Effector memory CD8-positive, alpha-beta T cell (primary cell): Measurements from ENCODE around the gene N4BP2L2.

Experiments
- ATAC-seq: fragments of 150-1000 bp; cut with Tn5 transposase; replicated peaks from 2 replicates; pipeline ENCODE4 v1.10.0; 2021; ENCODE audit warnings: mild to moderate bottlenecking, moderate library complexity
- DNase-seq, 3 experiments: peaks; one replicate each; pipeline ENCODE4 v3.0.0; 2021
- H3K27ac Mint-ChIP-seq, 2 donors: one replicate each; pipeline ENCODE4 v1.8.0; 2022; ENCODE audit warnings: mild to moderate bottlenecking in 2 of 2, mixed read lengths in 2 of 2, moderate library complexity in 2 of 2
- H3K27me3 Mint-ChIP-seq, 2 donors: one replicate each; pipeline ENCODE4 v1.8.0; 2022; ENCODE audit warnings: mixed read lengths in 2 of 2
- H3K36me3 Mint-ChIP-seq: one replicate; pipeline ENCODE4 v1.8.0; 2022; ENCODE audit warnings: mild to moderate bottlenecking, moderate library complexity, mixed read lengths; ENCODE audit not compliant: insufficient read depth
- H3K4me1 Mint-ChIP-seq, 2 donors: one replicate each; pipeline ENCODE4 v1.8.0; 2022; ENCODE audit warnings: low read depth in 2 of 2, mixed read lengths in 2 of 2
- H3K4me3 Mint-ChIP-seq, 2 donors: one replicate each; pipeline ENCODE4 v1.8.0; 2022; ENCODE audit warnings: mild to moderate bottlenecking in 2 of 2, mixed read lengths in 2 of 2, moderate library complexity in 2 of 2
- H3K9me3 Mint-ChIP-seq, 2 donors: one replicate each; pipeline ENCODE4 v1.8.0; 2022; ENCODE audit warnings: mixed read lengths in 2 of 2

N4BP2L2 gene

DNA sequence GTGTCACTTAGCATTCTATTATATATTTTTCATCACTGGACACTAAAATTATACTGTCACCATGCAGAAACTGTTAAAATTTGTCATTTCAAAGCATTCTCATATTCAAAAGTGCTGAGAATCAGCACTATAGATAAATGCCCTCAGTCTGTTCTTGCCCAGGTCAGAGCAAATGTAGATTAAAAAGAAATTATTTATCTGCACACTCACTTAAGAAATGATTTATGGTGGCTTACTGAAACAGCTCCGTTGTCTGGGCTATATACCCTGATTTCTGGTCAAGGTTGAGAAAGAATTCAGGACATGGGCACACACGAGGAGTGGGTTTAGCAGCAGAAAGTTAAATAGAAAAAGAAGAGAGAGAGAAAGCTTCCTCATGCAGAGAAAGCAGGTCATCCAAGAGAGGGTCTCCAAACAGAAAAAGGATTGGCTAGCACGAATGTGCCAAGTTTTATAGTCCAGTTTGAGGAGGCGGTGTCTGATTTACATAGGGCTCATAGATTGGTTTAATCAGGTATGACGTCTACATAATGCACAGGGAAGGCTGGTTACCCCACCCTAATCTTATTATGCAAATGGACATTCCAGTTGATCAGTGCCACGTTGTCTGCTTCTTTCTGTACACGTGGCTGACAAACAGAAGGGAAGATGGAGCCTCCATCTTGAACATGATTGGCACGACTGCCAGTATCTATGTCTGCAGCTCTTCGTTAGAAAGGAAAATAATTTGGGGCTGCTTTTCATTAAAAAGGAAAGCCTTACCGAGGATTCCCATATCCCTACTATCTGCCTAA lies 63.4 kb downstream of the N4BP2L2 start:
- Mint-ChIP-seq H3K27ac (no peak overlapping the region), H3K9me3 (no peaks in the 10 kb centered on the region), H3K4me3 (no peak overlapping the region), H3K36me3 (peaks cover 2% of the 10 kb centered on the region), H3K4me1 (peaks cover 0 to 4% of the 10 kb centered on the region in 2 donors), H3K27me3 (no peaks in the 10 kb centered on the region)
- no peak for ATAC-seq
- DNase-seq = no peak

DNA sequence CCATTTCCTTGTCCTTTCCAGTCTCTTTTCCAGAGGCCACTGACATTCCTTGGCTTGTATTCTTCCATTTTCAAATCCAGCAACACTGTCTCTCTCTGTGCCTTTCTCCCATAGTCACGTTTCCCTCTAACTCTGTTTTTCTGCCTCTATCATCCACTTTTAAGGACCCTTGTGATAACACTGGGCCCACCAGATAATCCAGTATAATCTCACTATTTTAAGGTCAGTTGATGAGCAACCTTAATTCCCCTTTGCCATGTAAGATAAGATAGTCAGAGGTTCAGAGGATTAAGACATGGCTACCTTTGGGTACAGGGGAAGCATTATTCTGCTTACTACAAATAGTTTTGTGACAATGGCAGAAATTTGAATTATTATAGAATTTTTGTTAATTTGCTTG lies 64.9 kb downstream of the N4BP2L2 start:
- H3K36me3 Mint-ChIP-seq = no peaks in the 10 kb centered on the region
- ATAC-seq = no peak
- H3K9me3 Mint-ChIP-seq = no peaks in the 10 kb centered on the region

DNA sequence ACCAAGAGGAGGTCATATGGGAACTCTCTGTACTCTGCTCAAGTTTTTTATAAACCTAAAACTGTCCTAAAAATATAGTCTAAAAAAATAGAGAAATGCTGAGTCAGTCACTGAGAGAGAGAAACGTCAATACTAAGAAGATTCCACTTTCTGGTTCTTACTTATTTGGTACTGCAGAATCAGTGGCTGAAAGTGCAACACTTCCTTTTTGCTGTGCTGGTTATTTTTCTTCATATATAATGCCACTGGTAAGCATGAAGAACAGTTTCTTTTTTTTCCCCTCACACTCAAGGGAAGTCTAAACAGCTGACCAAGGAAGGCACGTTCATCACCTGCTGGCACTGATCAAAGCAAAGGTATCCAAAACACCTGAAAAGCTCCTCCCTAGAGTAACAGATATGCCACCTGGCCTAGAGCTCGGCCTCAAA lies 66.4 kb downstream of the N4BP2L2 start:
- Mint-ChIP-seq H3K4me3 (no peak overlapping the region), H3K4me1 (peaks cover 0 to 4% of the 10 kb centered on the region in 2 donors), H3K27me3 (no peaks in the 10 kb centered on the region), H3K9me3 (no peaks in the 10 kb centered on the region), H3K27ac (peak overlapping the region in 1 of 2 donors; percentile 53), H3K36me3 (no peaks in the 10 kb centered on the region)
- DNase-seq = no peak
- no peak for ATAC-seq

More for the DNA sequence above, 64.9 kb downstream of the N4BP2L2 start:
- no peak for DNase-seq
- Mint-ChIP-seq H3K27ac (no peak overlapping the region), H3K4me1 (peaks cover 0 to 4% of the 10 kb centered on the region in 2 donors), H3K4me3 (no peak overlapping the region), H3K27me3 (no peaks in the 10 kb centered on the region)

DNA sequence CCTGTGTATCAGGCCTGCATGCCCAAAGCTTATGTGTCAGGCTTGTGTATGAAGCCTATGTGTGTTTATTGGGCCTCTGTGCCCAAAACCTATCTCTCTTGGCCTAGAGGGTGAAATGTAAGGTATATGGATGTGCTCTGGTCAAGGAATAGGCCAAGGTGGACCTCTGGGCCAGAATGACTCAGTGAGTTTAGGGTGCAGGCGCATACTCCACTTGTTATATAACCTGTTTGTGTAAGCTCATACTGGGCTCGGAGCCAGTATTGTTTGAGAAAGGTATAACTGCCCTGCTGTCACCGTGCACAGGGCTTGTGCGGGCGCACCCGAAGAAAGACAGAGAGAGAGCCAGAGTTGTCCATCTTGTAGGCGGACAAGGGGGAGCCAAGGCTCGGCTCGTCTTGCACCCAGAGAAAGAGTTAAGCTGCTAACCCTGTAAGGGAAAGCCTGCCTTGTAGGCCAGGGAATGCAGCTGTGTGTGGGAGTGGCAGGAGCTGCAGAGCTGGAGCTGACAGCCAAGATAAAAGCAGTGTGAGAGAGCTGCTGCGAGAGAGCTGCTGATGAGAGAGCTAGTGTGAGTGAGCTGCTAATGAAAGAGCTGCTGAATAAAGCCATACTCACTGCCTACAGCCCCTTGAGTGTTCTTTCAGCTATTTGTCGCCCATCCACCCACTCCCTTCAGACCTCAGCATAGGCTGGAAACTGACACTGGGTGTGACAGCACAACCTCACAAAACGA lies 67.2 kb downstream of the N4BP2L2 start:
- DNase-seq = no peak
- Mint-ChIP-seq H3K36me3 (no peaks in the 10 kb centered on the region), H3K27ac (peak overlapping the region in 1 of 2 donors; percentile 53), H3K4me3 (no peak overlapping the region), H3K27me3 (no peaks in the 10 kb centered on the region), H3K9me3 (no peaks in the 10 kb centered on the region), H3K4me1 (peaks cover 0 to 4% of the 10 kb centered on the region in 2 donors)
- no peak for ATAC-seq

DNA sequence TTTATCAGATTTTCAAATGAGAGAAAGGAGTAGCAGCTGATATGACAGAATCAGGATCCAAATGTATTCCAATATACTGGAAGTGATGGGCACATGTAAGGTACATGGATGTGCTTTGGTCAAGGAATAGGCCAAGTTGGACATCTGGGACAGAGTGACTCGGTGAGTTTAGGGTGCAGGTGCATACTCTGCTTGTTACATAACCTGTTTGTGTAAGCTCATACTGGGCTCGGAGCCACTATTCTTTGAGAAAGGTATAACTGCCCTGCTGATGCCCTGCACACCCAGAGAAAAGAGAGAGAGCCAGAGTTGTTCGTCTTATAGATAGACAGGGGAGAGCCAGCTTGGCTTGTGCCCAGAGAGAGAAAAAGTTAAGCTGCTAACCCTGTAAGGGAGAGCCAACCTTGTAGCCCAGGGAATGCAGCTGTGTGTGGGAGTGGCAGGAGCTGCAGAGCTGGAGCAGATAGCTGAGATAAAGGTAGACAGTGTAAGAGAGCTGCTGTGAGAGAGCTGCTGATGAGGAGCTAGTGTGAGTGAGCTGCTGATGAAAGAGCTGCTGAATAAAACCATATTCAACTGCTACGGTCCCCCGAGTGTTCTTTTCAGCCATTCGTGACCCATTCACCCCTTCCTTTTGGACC lies 70.0 kb downstream of the N4BP2L2 start:
- H3K4me1 Mint-ChIP-seq = peaks cover 0 to 4% of the 10 kb centered on the region in 2 donors
- H3K36me3 Mint-ChIP-seq = no peaks in the 10 kb centered on the region
- no peak for ATAC-seq
- no peak for DNase-seq
- H3K4me3 Mint-ChIP-seq = no peak overlapping the region
- no peaks in the 10 kb centered on the region for H3K9me3 Mint-ChIP-seq
- H3K27me3 Mint-ChIP-seq = no peaks in the 10 kb centered on the region
- peak overlapping the region; percentile 28 to 69 for H3K27ac Mint-ChIP-seq

DNA sequence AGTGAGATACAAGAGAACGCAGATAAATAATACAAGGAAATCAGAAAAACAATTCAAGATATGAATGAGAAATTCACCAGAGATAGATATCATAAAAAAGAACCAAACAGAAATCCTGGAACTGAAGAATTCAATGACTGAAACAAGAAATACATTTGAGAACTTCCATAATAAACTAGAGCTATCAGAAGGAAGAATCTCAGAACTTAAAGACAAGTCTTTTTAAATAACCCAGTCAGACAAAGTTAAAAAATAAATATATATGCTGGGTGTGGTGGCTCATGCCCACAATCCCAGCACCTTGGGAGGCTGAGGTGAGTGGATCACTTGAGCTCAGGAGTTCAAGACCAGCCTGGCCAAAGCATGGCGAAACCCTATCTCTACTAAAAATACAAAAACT lies 82.0 kb downstream of the N4BP2L2 start:
- Mint-ChIP-seq H3K4me3 (no peak overlapping the region), H3K36me3 (peaks cover 7% of the 10 kb centered on the region), H3K27ac (no peak overlapping the region), H3K4me1 (peaks cover 7 to 8% of the 10 kb centered on the region in 2 donors), H3K27me3 (no peaks in the 10 kb centered on the region), H3K9me3 (peaks cover 2 to 8% of the 10 kb centered on the region in 2 donors)
- ATAC-seq (no peak), DNase-seq (no peak)

DNA sequence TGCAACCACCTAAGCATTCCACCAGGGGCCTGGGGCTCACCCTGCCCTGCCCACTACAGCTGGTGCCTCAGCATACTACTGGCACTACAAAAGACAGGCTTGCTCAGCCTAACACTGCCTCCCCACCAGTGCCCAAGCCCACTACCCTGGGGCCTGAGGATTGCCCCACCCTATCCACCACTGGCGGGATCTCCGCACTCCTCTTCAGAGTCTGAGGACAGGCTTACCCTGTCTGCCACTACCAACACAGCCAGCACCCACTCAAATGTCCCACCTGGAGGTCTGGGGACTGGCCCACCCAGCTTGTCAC lies 83.0 kb downstream of the N4BP2L2 start:
- no peak for ATAC-seq
- H3K9me3 Mint-ChIP-seq = peaks cover 2 to 8% of the 10 kb centered on the region in 2 donors

DNA sequence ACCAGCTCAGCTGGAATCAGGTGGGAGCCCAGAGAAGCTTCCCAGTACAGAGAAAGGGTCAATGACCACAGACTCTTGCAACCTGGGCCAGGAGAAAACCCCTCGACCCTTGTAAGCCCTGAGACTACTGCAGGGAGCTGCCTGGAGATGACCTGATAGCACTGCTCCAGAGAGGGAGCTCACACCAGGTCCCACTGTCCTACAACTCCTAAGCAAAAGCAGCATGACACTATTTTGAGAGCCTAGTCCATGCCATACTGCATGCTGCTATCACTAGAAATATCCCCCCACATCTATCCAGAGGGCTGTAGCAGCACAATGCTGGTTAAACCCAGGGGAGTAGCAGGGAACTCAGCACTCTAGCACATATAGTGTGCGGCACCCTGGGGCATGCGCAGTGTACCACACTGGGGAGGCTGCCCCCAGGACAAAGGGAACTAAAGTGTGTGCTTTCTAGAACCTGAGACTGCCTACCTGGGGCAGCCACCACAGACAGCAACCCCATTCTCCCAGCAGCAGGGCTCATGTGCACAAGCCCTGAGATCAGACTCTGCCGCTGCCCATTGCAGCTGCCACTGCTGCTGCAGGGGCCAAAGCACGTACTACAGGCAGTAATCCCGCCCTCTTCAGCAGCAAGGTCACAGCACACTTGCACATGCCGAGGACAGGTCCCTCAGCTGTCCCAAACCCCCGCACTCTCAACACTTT lies 83.6 kb downstream of the N4BP2L2 start:
- Mint-ChIP-seq H3K27me3 (no peaks in the 10 kb centered on the region), H3K9me3 (peaks cover 2 to 8% of the 10 kb centered on the region in 2 donors), H3K4me1 (peaks cover 7 to 8% of the 10 kb centered on the region in 2 donors), H3K4me3 (no peak overlapping the region), H3K36me3 (peaks cover 7% of the 10 kb centered on the region), H3K27ac (no peak overlapping the region)
- ATAC-seq (no peak), DNase-seq (no peak)

More for the DNA sequence above, 83.0 kb downstream of the N4BP2L2 start:
- no peaks in the 10 kb centered on the region for H3K27me3 Mint-ChIP-seq
- H3K4me1 Mint-ChIP-seq = peaks cover 7 to 8% of the 10 kb centered on the region in 2 donors
- peak overlapping the region in 1 of 2 donors; percentile 71 for H3K27ac Mint-ChIP-seq
- DNase-seq = no peak
- peaks cover 7% of the 10 kb centered on the region for H3K36me3 Mint-ChIP-seq
- H3K4me3 Mint-ChIP-seq = no peak overlapping the region

DNA sequence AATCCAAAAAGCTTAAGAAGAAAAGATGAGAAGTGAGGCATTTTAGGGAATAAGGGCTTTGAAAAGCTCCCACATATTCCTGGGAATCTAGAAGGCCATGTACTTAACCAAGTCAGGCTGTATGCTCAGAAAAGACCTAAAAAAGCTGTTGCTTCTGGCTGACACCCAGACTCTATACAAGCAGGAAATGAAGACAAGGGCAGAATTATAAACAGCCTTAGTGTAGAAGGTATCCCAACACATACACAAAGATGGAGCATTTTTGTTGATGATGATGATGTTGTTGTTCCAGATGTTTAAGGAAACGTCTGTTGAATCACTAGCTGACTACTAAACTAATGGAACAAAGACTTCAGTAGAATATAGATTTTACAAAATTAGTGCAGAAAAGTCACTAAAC lies 84.6 kb downstream of the N4BP2L2 start:
- H3K9me3 Mint-ChIP-seq = peaks cover 2 to 8% of the 10 kb centered on the region in 2 donors
- no peaks in the 10 kb centered on the region for H3K27me3 Mint-ChIP-seq
- ATAC-seq (no peak), DNase-seq (no peak)
- H3K4me1 Mint-ChIP-seq = peaks cover 7 to 8% of the 10 kb centered on the region in 2 donors
- peaks cover 7% of the 10 kb centered on the region for H3K36me3 Mint-ChIP-seq
- no peak overlapping the region for H3K4me3 Mint-ChIP-seq
- no peak overlapping the region for H3K27ac Mint-ChIP-seq

DNA sequence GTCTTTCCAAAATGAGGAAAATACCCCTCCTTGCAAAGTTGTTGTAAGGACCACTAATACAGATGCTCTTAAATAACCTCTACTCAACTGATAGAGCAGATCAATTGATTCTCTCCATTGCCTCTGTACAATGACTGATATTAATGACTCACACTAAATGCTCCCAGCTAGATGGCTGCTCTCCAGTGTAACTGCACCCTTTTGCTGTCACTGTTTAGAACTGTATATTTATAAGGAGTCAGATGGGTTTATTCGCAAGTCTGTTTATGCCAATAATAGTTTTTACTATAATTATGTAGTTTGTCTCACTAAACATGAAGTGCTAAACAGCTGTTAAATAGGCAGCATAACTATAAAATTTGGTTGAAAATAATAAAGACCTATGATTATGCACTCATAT lies 89.6 kb downstream of the N4BP2L2 start:
- peaks cover 5% of the 10 kb centered on the region for H3K36me3 Mint-ChIP-seq
- DNase-seq (no peak), ATAC-seq (no peak)
- H3K4me3 Mint-ChIP-seq = no peak overlapping the region
- H3K27me3 Mint-ChIP-seq = no peaks in the 10 kb centered on the region
- no peak overlapping the region for H3K27ac Mint-ChIP-seq
- H3K4me1 Mint-ChIP-seq = no peaks in the 10 kb centered on the region
- H3K9me3 Mint-ChIP-seq = no peaks in the 10 kb centered on the region

DNA sequence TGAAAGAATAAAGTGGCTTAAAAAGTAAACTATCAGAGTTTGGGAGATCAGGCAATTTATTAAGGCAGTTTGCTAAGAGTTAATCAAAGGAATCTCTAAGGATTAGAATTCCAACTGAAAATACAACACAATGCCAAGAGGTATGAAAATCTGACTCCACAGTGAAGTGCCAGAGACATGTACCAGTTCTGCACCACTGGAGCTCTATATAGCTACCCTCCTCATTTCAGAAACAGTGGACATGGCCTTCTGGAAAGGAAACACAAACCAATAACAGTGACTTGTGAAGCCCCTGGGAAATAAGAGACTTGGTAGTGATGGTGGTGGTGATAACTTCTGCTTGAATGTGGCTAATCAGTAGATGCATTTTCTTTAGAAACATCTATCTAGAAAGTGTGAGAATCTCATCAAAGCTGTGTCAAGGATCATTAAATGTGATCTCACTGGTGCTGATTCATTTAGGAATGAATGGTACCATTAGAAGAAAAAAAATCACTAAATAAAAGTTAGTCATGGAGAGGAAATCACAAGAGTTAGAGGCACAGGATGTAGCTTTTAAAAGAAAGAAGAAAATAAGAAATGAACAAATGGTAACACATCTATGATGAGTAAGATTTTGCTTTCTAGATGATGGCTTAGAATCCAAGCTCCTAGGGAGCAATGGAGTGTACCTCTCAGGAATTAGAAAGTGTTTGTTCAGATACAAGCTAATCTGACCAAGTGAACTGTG lies 90.5 kb downstream of the N4BP2L2 start:
- Mint-ChIP-seq H3K27ac (peak overlapping the region in 1 of 2 donors; percentile 13), H3K4me3 (no peak overlapping the region), H3K9me3 (no peaks in the 10 kb centered on the region), H3K4me1 (peaks cover 0 to under 1% of the 10 kb centered on the region in 2 donors), H3K27me3 (no peaks in the 10 kb centered on the region), H3K36me3 (peaks cover 5% of the 10 kb centered on the region)
- ATAC-seq = no peak
- no peak for DNase-seq

DNA sequence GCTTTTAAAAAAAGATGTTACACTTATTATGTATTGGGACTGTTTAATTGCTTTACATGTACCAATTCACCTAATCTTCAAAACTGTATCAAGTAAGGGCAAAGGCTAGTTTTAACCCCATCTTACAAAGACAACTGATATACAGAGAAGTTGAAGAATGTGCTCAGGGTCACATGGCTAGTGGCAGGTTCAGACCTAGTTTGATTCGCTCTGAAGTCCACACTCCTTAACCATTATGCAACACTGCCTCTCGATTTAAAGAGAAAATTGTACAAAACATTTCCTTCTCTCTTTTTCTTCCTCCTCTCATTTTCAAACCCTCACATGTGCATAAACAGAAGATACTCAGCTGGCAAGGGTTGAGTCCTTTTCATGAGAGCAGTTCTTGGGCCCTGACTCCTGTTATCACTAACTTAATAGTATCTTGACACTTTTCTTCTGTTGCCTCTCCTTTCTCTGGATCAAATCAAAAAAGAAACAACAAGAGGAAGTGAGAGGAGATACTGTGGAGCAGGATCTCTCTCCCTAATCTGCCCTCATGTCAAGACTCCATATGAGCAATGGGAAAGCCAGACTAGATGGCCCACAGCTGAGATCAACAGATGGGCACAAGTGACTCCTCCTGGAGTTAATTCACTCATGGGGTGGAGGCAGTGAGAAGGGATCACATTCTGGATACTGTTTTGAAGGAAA lies 91.7 kb downstream of the N4BP2L2 start:
- ATAC-seq = no peak

More for the DNA sequence above, 91.7 kb downstream of the N4BP2L2 start:
- Mint-ChIP-seq H3K4me1 (peaks cover 0 to 3% of the 10 kb centered on the region in 2 donors), H3K27ac (peak overlapping the region in 1 of 2 donors; percentile 16), H3K36me3 (peaks cover under 1% of the 10 kb centered on the region), H3K9me3 (no peaks in the 10 kb centered on the region), H3K4me3 (no peak overlapping the region), H3K27me3 (no peaks in the 10 kb centered on the region)
- DNase-seq = no peak
